Caco-2 (cell line): ENCODE measurements around the gene C22orf15. TPM values are rescaled to one million over a fixed set of nuclear protein-coding genes. Genes with fewer than 3 reads are reported as not detected.

Experiments
- BruUV-seq: library from RNA; stranded (reverse); fragments of 400-500 nt; replicated peaks from 2 replicates; lab custom pipeline; 2021; lab: Mats Ljungman, UMichigan
- CTCF ChIA-PET: fragments of 300-600 bp; sonication (Branson Sonifier 250); formaldehyde crosslinking; loops from one replicate; lab custom pipeline; 2022; ENCODE audit warnings: antibody characterized with exemption; lab: Charles Lee
- POLR2A ChIA-PET: fragments of 300-600 bp; sonication (Branson Sonifier 250); formaldehyde crosslinking; loops from one replicate; lab custom pipeline; 2022; ENCODE audit warnings: antibody characterized with exemption; lab: Charles Lee
- DNase-seq, 2 experiments: peaks; one replicate each; pipeline versions ENCODE4 v3.0.0 to v3.0.0-alpha.2; 2020 to 2022
- H3K27me3 ChIP-seq: replicated peaks from 2 replicates; pipeline ENCODE4 v1.6.0; 2011; ENCODE audit warnings: low read length; ENCODE audit not compliant: control insufficient read depth, insufficient read depth
- H3K36me3 ChIP-seq: 2 replicates; pipeline ENCODE4 v1.5.1; 2011; ENCODE audit warnings: low read length; ENCODE audit not compliant: control insufficient read depth, insufficient read depth
- H3K4me1 ChIP-seq: fragments of 250-450 bp; sonication (Bioruptor Pico); 2 replicates; pipeline ENCODE4 v1.5.1; 2020; ENCODE audit warnings: mild to moderate bottlenecking
- H3K4me3 ChIP-seq: 2 replicates; pipeline ENCODE4 v1.5.1; 2011; ENCODE audit warnings: low read depth, mild to moderate bottlenecking, control low read depth, low read length
- H3K9me3 ChIP-seq: fragments of 250-450 bp; sonication (Bioruptor Pico); 2 replicates; pipeline ENCODE4 v1.5.1; 2020; ENCODE audit warnings: mild to moderate bottlenecking, moderate library complexity
- H3K27ac Mint-ChIP-seq: one replicate; pipeline ENCODE4 v1.8.0; 2022; ENCODE audit warnings: mixed read lengths; ENCODE audit not compliant: unreplicated experiment
- H3K27me3 Mint-ChIP-seq: one replicate; pipeline ENCODE4 v1.8.0; 2022; ENCODE audit warnings: mixed read lengths; ENCODE audit not compliant: insufficient read depth, unreplicated experiment
- H3K36me3 Mint-ChIP-seq: one replicate; pipeline ENCODE4 v1.8.0; 2022; ENCODE audit warnings: mild to moderate bottlenecking, mixed read lengths; ENCODE audit not compliant: insufficient read depth, unreplicated experiment
- H3K4me1 Mint-ChIP-seq: one replicate; pipeline ENCODE4 v1.8.0; 2022; ENCODE audit warnings: low read depth, mixed read lengths; ENCODE audit not compliant: unreplicated experiment
- H3K4me3 Mint-ChIP-seq: one replicate; pipeline ENCODE4 v1.8.0; 2022; ENCODE audit warnings: mild to moderate bottlenecking, moderate library complexity, mixed read lengths; ENCODE audit not compliant: unreplicated experiment
- H3K9me3 Mint-ChIP-seq: one replicate; pipeline ENCODE4 v1.8.0; 2022; ENCODE audit warnings: mixed read lengths; ENCODE audit not compliant: unreplicated experiment
- intact Hi-C: fragments of 100-400 bp; cut with micrococcal nuclease; formaldehyde crosslinking; loops from one replicate; pipeline ENCODE4 v1.10.0; 2022; ENCODE audit not compliant: unreplicated experiment
- total RNA-seq: library from RNA; stranded (reverse); gene quantifications from 2 replicates; pipeline ENCODE4 v1.2.3, GENCODE V29; 2022
- TF ChIP-seq, protein P1 (sequence below), 2 experiments: fragments of 200-600 bp in 1 of 2; IDR thresholded peaks; 1 replicate in 1 of 2; 2 replicates in 1 of 2; pipeline versions ENCODE4 v1.5.1 to v1.8.0; 2011 to 2022; ENCODE audit warnings: antibody characterized with exemption in 1 of 2, control low read depth in 1 of 2, inconsistent platforms in 1 of 2, low read depth in 1 of 2, low read length in 1 of 2, mild to moderate bottlenecking in 1 of 2, moderate library complexity in 1 of 2; ENCODE audit not compliant: insufficient read depth in 1 of 2, severe bottlenecking in 1 of 2, unreplicated experiment in 1 of 2

The C22orf15 gene
- total RNA-seq, 1 experiment from 2014 or later: not detected

DNA sequence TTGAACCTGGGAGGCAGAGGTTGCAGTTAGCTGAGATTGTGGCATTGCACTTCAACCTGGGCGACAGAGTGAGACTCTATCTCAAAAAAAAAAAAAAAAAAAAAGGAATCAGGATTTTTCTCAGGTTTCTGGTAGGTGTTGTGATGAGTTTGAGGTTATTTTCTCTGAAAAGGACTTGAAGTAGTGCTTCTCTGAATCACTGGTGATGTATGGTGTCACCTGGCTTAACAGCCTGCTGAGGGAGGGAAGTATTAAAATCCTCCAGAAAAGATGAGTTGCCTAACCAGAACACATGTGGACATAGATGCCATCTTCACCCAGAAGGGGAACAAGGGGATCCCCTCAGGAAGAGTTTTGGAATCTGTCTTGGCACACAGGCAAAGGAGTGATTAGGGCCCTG is 44.0 kb downstream of the C22orf15 start:
- Histone ChIP-seq H3K27me3 (no peaks in the 10 kb centered on the region), H3K9me3 (no peaks in the 10 kb centered on the region), H3K4me3 (no peak overlapping the region), H3K4me1 (no peaks in the 10 kb centered on the region), H3K36me3 (peaks cover 2% of the 10 kb centered on the region; the same call in 1 of the 2 replicates)
- intact Hi-C loops: no loop called here
- POLR2A ChIA-PET: no interaction called here
- CTCF ChIA-PET: no interaction called here
- Mint-ChIP-seq H3K4me1 (no peaks in the 10 kb centered on the region), H3K27ac (no peak overlapping the region), H3K36me3 (peaks cover 87% of the 10 kb centered on the region), H3K9me3 (no peaks in the 10 kb centered on the region), H3K27me3 (no peaks in the 10 kb centered on the region), H3K4me3 (no peak overlapping the region)
- BruUV-seq: no TSS peak
- TF ChIP-seq, protein P1, sequence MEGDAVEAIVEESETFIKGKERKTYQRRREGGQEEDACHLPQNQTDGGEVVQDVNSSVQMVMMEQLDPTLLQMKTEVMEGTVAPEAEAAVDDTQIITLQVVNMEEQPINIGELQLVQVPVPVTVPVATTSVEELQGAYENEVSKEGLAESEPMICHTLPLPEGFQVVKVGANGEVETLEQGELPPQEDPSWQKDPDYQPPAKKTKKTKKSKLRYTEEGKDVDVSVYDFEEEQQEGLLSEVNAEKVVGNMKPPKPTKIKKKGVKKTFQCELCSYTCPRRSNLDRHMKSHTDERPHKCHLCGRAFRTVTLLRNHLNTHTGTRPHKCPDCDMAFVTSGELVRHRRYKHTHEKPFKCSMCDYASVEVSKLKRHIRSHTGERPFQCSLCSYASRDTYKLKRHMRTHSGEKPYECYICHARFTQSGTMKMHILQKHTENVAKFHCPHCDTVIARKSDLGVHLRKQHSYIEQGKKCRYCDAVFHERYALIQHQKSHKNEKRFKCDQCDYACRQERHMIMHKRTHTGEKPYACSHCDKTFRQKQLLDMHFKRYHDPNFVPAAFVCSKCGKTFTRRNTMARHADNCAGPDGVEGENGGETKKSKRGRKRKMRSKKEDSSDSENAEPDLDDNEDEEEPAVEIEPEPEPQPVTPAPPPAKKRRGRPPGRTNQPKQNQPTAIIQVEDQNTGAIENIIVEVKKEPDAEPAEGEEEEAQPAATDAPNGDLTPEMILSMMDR (IDR thresholded peaks at IDR 0.05; ENCODE audit: insufficient read depth in 1 of 2, low read depth in 1 of 2, low read length in 1 of 2, severe bottlenecking in 1 of 2, unreplicated experiment in 1 of 2): no peak
- DNase-seq: no peak

DNA sequence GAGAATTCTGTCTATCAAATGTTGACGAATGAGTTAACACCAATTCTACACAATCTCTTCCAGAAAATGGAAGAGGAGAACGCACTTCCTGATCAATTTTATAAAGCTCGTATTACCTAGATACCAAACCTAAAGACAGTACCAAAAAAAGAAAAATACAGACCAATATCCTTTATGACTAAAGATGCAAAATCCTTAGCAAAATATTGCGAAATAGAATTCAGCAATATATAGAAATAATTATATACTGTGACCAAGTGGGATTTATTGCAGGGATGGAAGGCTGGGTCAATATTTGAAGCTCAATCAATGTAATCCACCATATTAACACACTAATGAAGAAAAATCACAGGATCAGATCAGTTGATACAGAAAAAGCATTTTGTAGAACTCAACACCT is 49.6 kb downstream of the C22orf15 start:
- Mint-ChIP-seq H3K27ac (no peak overlapping the region), H3K4me1 (no peaks in the 10 kb centered on the region), H3K9me3 (no peaks in the 10 kb centered on the region), H3K4me3 (no peak overlapping the region), H3K36me3 (peaks cover 80% of the 10 kb centered on the region), H3K27me3 (no peaks in the 10 kb centered on the region)
- DNase-seq: no peak
- intact Hi-C loops: no loop called here
- peaks cover 5% of the 10 kb centered on the region for H3K36me3 ChIP-seq
- TF ChIP-seq, protein P1 (IDR thresholded peaks at IDR 0.05; ENCODE audit: insufficient read depth in 1 of 2, low read depth in 1 of 2, low read length in 1 of 2, severe bottlenecking in 1 of 2, unreplicated experiment in 1 of 2): no peak
- no peaks in the 10 kb centered on the region for H3K27me3 ChIP-seq
- CTCF ChIA-PET: no interaction called here
- no peaks in the 10 kb centered on the region for H3K9me3 ChIP-seq
- no peak overlapping the region for H3K4me3 ChIP-seq
- H3K4me1 ChIP-seq: no peaks in the 10 kb centered on the region
- no TSS peak for BruUV-seq
- POLR2A ChIA-PET: no interaction called here

Other genes with a start within 250 kb of the C22orf15 start
- gene IGLL1, start 182.7 kb upstream of the C22orf15 start, total RNA-seq: not detected in 2 replicates
- gene DRICH1, start 130.7 kb upstream of the C22orf15 start, total RNA-seq: 4.7 and 4.8 TPM in 2 replicates
- gene RGL4, start 72.0 kb upstream of the C22orf15 start, total RNA-seq: not detected in 2 replicates
- 5.4 and 5.8 TPM in 2 replicates for gene ZNF70, start 11.9 kb upstream of the C22orf15 start, total RNA-seq
- not detected in 2 replicates for gene VPREB3, start 8.6 kb upstream of the C22orf15 start, total RNA-seq
- gene CHCHD10, start 5.0 kb downstream of the C22orf15 start, total RNA-seq: 178 and 189 TPM in 2 replicates
- 11.3 and 11.6 TPM in 2 replicates for gene MMP11, start 9.9 kb downstream of the C22orf15 start, total RNA-seq
- 154 and 157 TPM in 2 replicates for gene SMARCB1, start 24.0 kb downstream of the C22orf15 start, total RNA-seq
- 4.4 and 5.4 TPM in 2 replicates for gene DERL3, start 76.0 kb downstream of the C22orf15 start, total RNA-seq
- gene SLC2A11, start 94.9 kb downstream of the C22orf15 start, total RNA-seq: 29.5 and 32.4 TPM in 2 replicates
- 762 and 795 TPM in 2 replicates for gene MIF, start 131.4 kb downstream of the C22orf15 start, total RNA-seq
- gene GSTT2B, start 198.2 kb downstream of the C22orf15 start, total RNA-seq: 9.0 and 9.6 TPM in 2 replicates
- gene DDTL, start 203.9 kb downstream of the C22orf15 start, total RNA-seq: 4.1 and 6.2 TPM in 2 replicates
- 121 and 123 TPM in 2 replicates for gene DDT, start 211.5 kb downstream of the C22orf15 start, total RNA-seq
- 0.82 and 1.0 TPM in 2 replicates for gene GSTT2, start 217.1 kb downstream of the C22orf15 start, total RNA-seq
- 0.16 TPM in 1 of 2 replicates, not detected in the other for gene GSTT4, start 242.5 kb downstream of the C22orf15 start, total RNA-seq
- gene CABIN1, start 248.3 kb downstream of the C22orf15 start, total RNA-seq: 65.0 and 72.7 TPM in 2 replicates